CD8-positive, alpha-beta memory T cell (primary cell): Measurements from ENCODE around the gene SEMA3E. TPM values are rescaled to one million over a fixed set of nuclear protein-coding genes. Genes with fewer than 3 reads are reported as not detected.

ENCODE experiments used
- CTCF ChIA-PET: fragments of 350-600 bp; sonication (Branson Sonifier 250); formaldehyde crosslinking; loops from one replicate; lab custom pipeline; 2021; ENCODE audit warnings: antibody characterized with exemption; lab: Charles Lee
- POLR2A ChIA-PET: fragments of 350-600 bp; sonication (Branson Sonifier 250); formaldehyde crosslinking; loops from one replicate; lab custom pipeline; 2021; ENCODE audit warnings: antibody characterized with exemption; lab: Charles Lee
- DNase-seq, 5 donors: peaks; one replicate each; pipeline versions ENCODE4 v3.0.0 to v3.0.0-alpha.2; 2020 to 2022; ENCODE audit warnings: mixed read lengths in 1 of 5
- H3K27ac ChIP-seq: one replicate; pipeline ENCODE4 v1.7.0; 2013; ENCODE audit warnings: low read depth, mild to moderate bottlenecking, low read length, moderate library complexity
- H3K27me3 ChIP-seq: 2 replicates; pipeline ENCODE4 v1.7.0; 2013; ENCODE audit warnings: low read length, mild to moderate bottlenecking; ENCODE audit not compliant: insufficient read depth, poor library complexity, severe bottlenecking
- H3K36me3 ChIP-seq: 2 replicates; pipeline ENCODE4 v1.7.0; 2013; ENCODE audit warnings: mild to moderate bottlenecking, low read length, moderate library complexity; ENCODE audit not compliant: insufficient read depth
- H3K4me1 ChIP-seq: 2 replicates; pipeline ENCODE4 v1.7.0; 2013; ENCODE audit warnings: mild to moderate bottlenecking, low read length, moderate library complexity; ENCODE audit not compliant: insufficient read depth
- H3K4me3 ChIP-seq: 2 replicates; pipeline ENCODE4 v1.7.0; 2013; ENCODE audit warnings: mild to moderate bottlenecking, low read length
- H3K9me3 ChIP-seq: 2 replicates; pipeline ENCODE4 v1.7.0; 2013; ENCODE audit warnings: mild to moderate bottlenecking, low read length
- H3K27ac Mint-ChIP-seq, 8 donors: one replicate each; pipeline ENCODE4 v1.8.0; 2020 to 2021; ENCODE audit warnings: mixed read lengths in 8 of 8, mild to moderate bottlenecking in 6 of 8, inconsistent platforms in 3 of 8, moderate library complexity in 3 of 8
- H3K27me3 Mint-ChIP-seq, 2 donors: one replicate each; pipeline ENCODE4 v1.8.0; 2020 to 2021; ENCODE audit warnings: mixed read lengths in 2 of 2, mild to moderate bottlenecking in 1 of 2, moderate library complexity in 1 of 2
- H3K36me3 Mint-ChIP-seq, 3 donors: one replicate each; pipeline ENCODE4 v1.8.0; 2020 to 2021; ENCODE audit warnings: mixed read lengths in 3 of 3, inconsistent platforms in 1 of 3, mild to moderate bottlenecking in 1 of 3
- H3K4me1 Mint-ChIP-seq, 3 donors: one replicate each; pipeline ENCODE4 v1.8.0; 2020 to 2021; ENCODE audit warnings: mixed read lengths in 3 of 3, inconsistent platforms in 1 of 3, mild to moderate bottlenecking in 1 of 3
- H3K4me3 Mint-ChIP-seq, 7 donors: one replicate each; pipeline ENCODE4 v1.8.0; 2020 to 2021; ENCODE audit warnings: mixed read lengths in 7 of 7, mild to moderate bottlenecking in 6 of 7, moderate library complexity in 4 of 7, inconsistent platforms in 2 of 7
- H3K9me3 Mint-ChIP-seq, 5 donors: one replicate each; pipeline ENCODE4 v1.8.0; 2020 to 2022; ENCODE audit warnings: mixed read lengths in 5 of 5, mild to moderate bottlenecking in 3 of 5, moderate library complexity in 2 of 5, inconsistent platforms in 1 of 5
- polyA plus RNA-seq: library from polyadenylated mRNA; unstranded; fragments of 300-500 nt; fragmentation: Illumina TruSeq; gene quantifications from one replicate; pipeline ENCODE4 v1.2.3, GENCODE V29; 2021
- total RNA-seq, 2 experiments: library from RNA; stranded (reverse); gene quantifications; one replicate each; pipeline ENCODE4 v1.2.3, GENCODE V29; 2021

Gene SEMA3E
- total and polyA plus RNA-seq, 3 experiments from 2014 or later: not detected

DNA sequence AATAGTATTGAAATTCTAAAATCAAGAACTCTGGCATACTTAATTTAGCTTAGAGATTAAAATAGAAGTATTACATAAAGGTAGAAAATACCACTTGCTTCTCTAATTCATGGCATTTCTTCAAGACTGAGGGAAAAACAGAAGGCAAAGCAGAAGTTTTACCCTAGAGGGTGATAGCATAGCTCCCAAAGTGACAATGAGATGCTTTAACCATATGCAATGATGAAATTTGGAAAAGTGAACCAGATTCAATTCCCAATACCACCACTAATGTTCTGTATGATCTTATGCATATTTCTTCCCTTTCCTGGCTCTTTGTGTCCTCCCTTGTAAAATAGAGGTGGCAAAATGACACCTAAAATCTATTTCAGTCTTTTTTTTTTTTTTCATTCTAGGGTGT, 260.5 kb downstream of the SEMA3E start:
- Mint-ChIP-seq H3K9me3 (peaks cover 0 to 28% (median 4%) of the 10 kb centered on the region in 5 donors), H3K27me3 (no peaks in the 10 kb centered on the region), H3K4me3 (no peak overlapping the region), H3K27ac (no peak overlapping the region), H3K36me3 (no peaks in the 10 kb centered on the region), H3K4me1 (no peaks in the 10 kb centered on the region)
- no peaks in the 10 kb centered on the region for H3K36me3 ChIP-seq
- no peak overlapping the region for H3K4me3 ChIP-seq
- H3K9me3 ChIP-seq: no peaks in the 10 kb centered on the region
- no peaks in the 10 kb centered on the region for H3K27me3 ChIP-seq
- ChIA-PET POLR2A (no interaction called here), CTCF (no interaction called here)
- no peak for DNase-seq
- no peaks in the 10 kb centered on the region for H3K4me1 ChIP-seq
- no peak overlapping the region for H3K27ac ChIP-seq

DNA sequence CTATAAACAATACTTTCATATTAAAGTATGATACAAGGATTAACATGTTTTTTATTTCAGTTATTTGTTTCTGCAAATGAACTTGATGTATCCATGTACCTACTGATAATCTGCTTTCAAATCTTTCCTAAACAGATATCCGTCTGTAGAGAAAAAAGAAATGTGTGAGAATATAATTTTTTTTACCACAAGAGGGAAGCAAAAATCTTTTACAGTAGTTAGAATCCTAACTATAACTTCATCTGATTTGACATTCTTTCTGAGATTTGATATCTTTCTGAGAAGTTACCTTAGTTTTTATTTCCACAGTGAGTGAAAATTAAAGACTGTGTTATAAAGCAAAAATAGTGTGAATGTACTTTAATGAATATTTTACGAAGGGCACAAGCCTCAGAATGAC, 282.3 kb downstream of the SEMA3E start:
- Histone ChIP-seq H3K27ac (no peak overlapping the region), H3K4me1 (no peaks in the 10 kb centered on the region), H3K27me3 (no peaks in the 10 kb centered on the region), H3K36me3 (no peaks in the 10 kb centered on the region), H3K9me3 (no peaks in the 10 kb centered on the region), H3K4me3 (no peak overlapping the region)
- Mint-ChIP-seq H3K9me3 (peaks cover 5 to 30% (median 7%) of the 10 kb centered on the region in 5 donors), H3K4me3 (no peak overlapping the region), H3K36me3 (no peaks in the 10 kb centered on the region), H3K4me1 (no peaks in the 10 kb centered on the region), H3K27ac (no peak overlapping the region), H3K27me3 (no peaks in the 10 kb centered on the region)
- ChIA-PET POLR2A (no interaction called here), CTCF (no interaction called here)
- no peak for DNase-seq

DNA sequence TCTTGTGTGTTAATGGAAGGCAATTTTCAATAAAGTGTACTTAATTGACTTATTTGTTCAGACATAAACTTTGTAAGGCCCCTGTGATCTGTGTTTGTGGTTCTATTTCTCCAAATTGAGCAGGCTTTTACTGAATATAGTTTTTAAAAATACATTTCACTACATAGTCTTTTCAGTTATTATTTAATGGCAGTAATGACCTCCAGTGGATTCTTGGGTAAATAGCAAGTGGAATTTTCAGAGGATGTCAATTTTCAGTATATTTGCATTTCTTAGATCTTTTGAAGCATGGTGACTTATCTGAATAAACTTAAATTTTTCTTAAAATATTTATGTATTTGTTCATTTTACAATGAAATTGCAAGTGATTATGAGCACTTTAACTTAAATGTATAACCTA, 283.2 kb downstream of the SEMA3E start:
- H3K4me3 ChIP-seq: no peak overlapping the region
- ChIA-PET CTCF (no interaction called here), POLR2A (no interaction called here)
- no peaks in the 10 kb centered on the region for H3K36me3 Mint-ChIP-seq
- no peak overlapping the region for H3K27ac ChIP-seq
- H3K27me3 ChIP-seq: no peaks in the 10 kb centered on the region
- no peaks in the 10 kb centered on the region for H3K4me1 ChIP-seq
- H3K4me1 Mint-ChIP-seq: no peaks in the 10 kb centered on the region
- H3K4me3 Mint-ChIP-seq: no peak overlapping the region
- DNase-seq: no peak
- no peaks in the 10 kb centered on the region for H3K36me3 ChIP-seq
- H3K9me3 ChIP-seq: no peaks in the 10 kb centered on the region
- H3K27ac Mint-ChIP-seq: no peak overlapping the region
- H3K9me3 Mint-ChIP-seq: peaks cover 6 to 30% (median 7%) of the 10 kb centered on the region in 5 donors
- H3K27me3 Mint-ChIP-seq: no peaks in the 10 kb centered on the region

DNA sequence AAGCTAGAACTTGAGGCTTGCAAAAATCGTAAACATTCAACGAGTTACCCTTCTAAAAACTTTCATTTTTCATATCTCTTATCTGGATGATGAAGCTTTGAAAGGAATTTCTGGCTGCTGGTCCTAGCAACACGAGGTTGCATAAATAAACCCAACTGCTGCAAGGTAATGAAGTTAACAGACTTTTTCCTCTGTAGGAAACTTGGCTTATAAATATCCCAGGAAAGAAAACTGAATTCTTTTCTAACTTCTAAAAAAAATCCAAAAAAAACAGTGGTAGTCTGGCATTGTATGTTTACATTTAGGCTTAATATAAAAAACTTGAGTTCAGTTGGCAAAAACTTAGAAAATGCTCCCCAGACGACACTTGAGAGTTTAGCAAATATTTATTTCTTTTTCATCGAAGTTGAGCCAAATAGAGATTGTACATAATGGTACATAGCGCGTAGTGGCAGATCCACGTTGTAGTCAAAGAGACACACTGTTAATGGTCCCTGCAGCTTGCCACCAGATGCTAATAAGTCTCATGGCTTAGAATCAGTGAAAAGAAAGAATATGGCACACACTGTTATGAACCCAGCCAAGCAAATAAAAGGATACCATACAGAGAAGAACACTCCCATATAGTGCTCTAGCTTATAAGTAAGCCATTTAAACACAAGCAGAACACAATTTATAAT, 285.9 kb downstream of the SEMA3E start:
- Histone ChIP-seq H3K4me3 (no peak overlapping the region), H3K36me3 (no peaks in the 10 kb centered on the region), H3K9me3 (no peaks in the 10 kb centered on the region), H3K27me3 (no peaks in the 10 kb centered on the region), H3K27ac (no peak overlapping the region), H3K4me1 (no peaks in the 10 kb centered on the region)
- Mint-ChIP-seq H3K4me1 (no peaks in the 10 kb centered on the region), H3K36me3 (no peaks in the 10 kb centered on the region), H3K27me3 (no peaks in the 10 kb centered on the region), H3K27ac (no peak overlapping the region), H3K4me3 (no peak overlapping the region), H3K9me3 (peaks cover 9 to 46% (median 14%) of the 10 kb centered on the region in 5 donors)
- POLR2A ChIA-PET: no interaction called here
- CTCF ChIA-PET: no interaction called here
- no peak for DNase-seq

DNA sequence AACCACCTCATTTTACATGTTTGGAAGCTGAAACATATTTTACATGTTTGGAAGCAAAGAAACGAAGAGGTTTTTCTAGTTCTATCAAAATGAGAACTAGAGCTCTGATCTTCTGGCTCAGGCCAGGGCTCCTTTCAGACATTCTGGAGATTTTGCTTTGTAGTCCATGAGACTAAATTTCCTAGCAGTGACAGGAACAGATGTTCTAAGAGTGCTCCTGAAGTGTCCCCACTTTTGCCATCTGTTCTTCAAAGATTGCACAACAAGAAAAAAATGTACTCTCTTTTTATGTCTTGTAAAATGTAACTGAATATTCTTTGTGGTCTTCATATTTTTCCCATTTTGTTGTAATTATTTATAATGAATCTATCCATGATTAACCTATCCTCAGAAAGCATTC, 289.8 kb downstream of the SEMA3E start:
- Histone ChIP-seq H3K36me3 (no peaks in the 10 kb centered on the region), H3K4me3 (no peak overlapping the region), H3K9me3 (no peaks in the 10 kb centered on the region), H3K4me1 (no peaks in the 10 kb centered on the region), H3K27ac (no peak overlapping the region), H3K27me3 (no peaks in the 10 kb centered on the region)
- DNase-seq: no peak
- POLR2A ChIA-PET: no interaction called here
- Mint-ChIP-seq H3K4me1 (no peaks in the 10 kb centered on the region), H3K27me3 (no peaks in the 10 kb centered on the region), H3K9me3 (peaks cover 4 to 32% (median 10%) of the 10 kb centered on the region in 5 donors), H3K27ac (no peak overlapping the region), H3K4me3 (no peak overlapping the region), H3K36me3 (no peaks in the 10 kb centered on the region)
- CTCF ChIA-PET: no interaction called here

DNA sequence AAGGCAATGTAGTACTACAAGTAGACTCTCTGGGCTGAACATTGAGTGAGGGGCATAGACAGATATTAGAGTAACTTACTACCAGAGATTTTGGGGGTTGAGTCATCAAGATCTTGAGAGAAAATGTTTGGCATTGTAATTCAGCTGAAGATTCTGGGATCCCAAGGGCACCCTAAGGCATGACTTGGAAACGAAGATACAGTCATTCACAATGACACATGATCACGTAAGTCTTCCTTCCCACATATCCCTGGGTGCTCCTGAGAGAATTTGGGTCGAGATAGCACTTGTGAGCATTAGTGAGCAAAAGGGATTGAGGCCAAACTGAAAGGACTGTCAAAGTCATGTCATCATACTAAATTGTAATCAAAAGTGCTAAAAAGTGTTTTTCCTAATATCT, 293.8 kb downstream of the SEMA3E start:
- CTCF ChIA-PET: no interaction called here
- Mint-ChIP-seq H3K27ac (no peak overlapping the region), H3K4me1 (no peaks in the 10 kb centered on the region), H3K9me3 (peaks cover 4 to 36% (median 12%) of the 10 kb centered on the region in 5 donors), H3K4me3 (no peak overlapping the region), H3K36me3 (no peaks in the 10 kb centered on the region), H3K27me3 (no peaks in the 10 kb centered on the region)
- no peaks in the 10 kb centered on the region for H3K36me3 ChIP-seq
- H3K4me1 ChIP-seq: no peaks in the 10 kb centered on the region
- DNase-seq: no peak
- POLR2A ChIA-PET: no interaction called here
- no peak overlapping the region for H3K4me3 ChIP-seq
- no peaks in the 10 kb centered on the region for H3K27me3 ChIP-seq
- H3K9me3 ChIP-seq: no peaks in the 10 kb centered on the region
- no peak overlapping the region for H3K27ac ChIP-seq

DNA sequence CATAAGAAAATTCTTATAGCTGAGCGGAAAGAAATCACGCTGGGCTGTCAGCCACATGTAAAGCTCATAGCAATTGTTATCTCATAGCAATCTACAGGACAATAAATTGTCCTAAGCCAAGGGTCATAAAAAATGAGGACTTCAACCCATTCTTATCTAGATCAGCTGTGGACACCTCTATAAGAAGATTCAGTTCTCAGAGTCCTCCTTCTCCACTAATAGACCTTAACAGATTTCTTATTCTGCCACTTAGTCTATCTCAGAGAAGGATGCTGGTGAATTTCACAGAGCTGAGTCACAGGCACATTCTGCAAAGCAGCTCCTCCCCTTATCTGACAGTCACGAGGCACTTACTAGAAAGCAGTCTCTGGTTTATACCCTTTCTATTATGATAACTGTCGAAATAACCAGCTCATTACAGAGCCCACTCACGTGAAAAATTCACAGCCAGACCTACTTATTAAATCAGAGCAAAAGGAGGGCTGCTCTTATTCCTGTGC, 300.9 kb downstream of the SEMA3E start:
- no peaks in the 10 kb centered on the region for H3K36me3 Mint-ChIP-seq
- H3K4me3 Mint-ChIP-seq: no peak overlapping the region
- Histone ChIP-seq H3K4me1 (no peaks in the 10 kb centered on the region), H3K9me3 (no peaks in the 10 kb centered on the region), H3K27me3 (no peaks in the 10 kb centered on the region), H3K4me3 (no peak overlapping the region), H3K36me3 (no peaks in the 10 kb centered on the region), H3K27ac (no peak overlapping the region)
- CTCF ChIA-PET: no interaction called here
- no peaks in the 10 kb centered on the region for H3K4me1 Mint-ChIP-seq
- POLR2A ChIA-PET: no interaction called here
- H3K27ac Mint-ChIP-seq: no peak overlapping the region
- peaks cover 17 to 29% (median 24%) of the 10 kb centered on the region in 5 donors for H3K9me3 Mint-ChIP-seq
- DNase-seq: no peak
- no peaks in the 10 kb centered on the region for H3K27me3 Mint-ChIP-seq

DNA sequence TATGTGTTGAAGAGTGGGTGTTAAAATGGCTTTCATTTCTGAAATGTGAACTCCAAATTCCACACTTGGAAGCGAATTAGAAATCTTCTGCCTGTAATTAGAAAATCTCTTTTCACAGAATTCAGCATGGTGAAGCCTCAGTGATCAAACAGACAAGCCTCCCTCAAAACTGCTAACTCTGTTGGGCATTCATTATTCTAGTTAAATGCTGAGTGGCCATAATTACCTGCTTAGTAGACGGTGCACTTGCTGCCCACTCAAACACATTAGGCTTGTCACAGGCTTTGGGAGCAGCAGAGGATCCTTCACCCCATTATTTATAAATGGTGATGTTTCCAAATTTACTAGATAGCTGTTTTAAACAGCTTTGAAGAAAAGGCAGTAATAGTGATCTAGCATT, 309.0 kb downstream of the SEMA3E start:
- ChIA-PET POLR2A (no interaction called here), CTCF (no interaction called here)
- H3K27me3 Mint-ChIP-seq: no peaks in the 10 kb centered on the region
- H3K36me3 ChIP-seq: no peaks in the 10 kb centered on the region
- no peaks in the 10 kb centered on the region for H3K36me3 Mint-ChIP-seq
- H3K27ac Mint-ChIP-seq: no peak overlapping the region
- H3K4me1 ChIP-seq: no peaks in the 10 kb centered on the region
- no peak overlapping the region for H3K27ac ChIP-seq
- H3K9me3 Mint-ChIP-seq: peaks cover 6 to 33% (median 19%) of the 10 kb centered on the region in 5 donors
- H3K4me1 Mint-ChIP-seq: no peaks in the 10 kb centered on the region
- H3K4me3 Mint-ChIP-seq: no peak overlapping the region
- H3K9me3 ChIP-seq: no peaks in the 10 kb centered on the region
- H3K4me3 ChIP-seq: no peak overlapping the region
- DNase-seq: no peak
- no peaks in the 10 kb centered on the region for H3K27me3 ChIP-seq
